Measurements from ENCODE around the gene AIRE. TPM values are rescaled to one million over a fixed set of nuclear protein-coding genes. Genes with fewer than 3 reads are reported as not detected.

AIRE gene
- total and polyA plus RNA-seq, 2 experiments from 2014 or later: 0.45 TPM; not detected in 1

DNA sequence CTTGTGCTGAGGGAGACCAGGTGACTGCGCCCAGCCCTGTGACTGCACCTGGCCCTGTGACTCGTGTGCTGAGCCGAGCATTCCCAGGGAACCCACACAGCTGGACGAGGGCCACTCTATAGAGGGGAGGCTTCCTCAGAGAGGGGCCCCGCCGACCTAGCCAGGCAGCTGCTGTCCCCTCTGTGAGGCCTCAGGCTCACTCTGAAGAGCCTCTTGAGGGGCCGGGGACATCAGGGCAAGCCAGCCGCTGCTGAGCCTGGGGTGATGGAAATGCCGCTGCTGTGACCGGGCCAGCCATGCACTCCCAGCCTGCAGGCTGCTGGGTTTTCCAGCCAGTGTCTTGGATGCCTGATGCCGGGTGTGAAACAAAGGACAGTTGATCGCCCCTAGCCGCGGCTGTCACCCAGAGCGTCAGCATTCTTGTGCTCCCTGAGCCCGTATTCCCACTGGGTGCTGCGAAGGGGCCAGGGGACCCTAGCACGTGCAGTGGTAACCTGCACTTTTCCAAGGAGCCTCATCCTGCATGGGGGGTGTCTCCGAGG lies 31.6 kb downstream of the AIRE start:
- H3K27ac ChIP-seq: peak overlapping the region; percentile 77
- H3K4me3 ChIP-seq: no peak overlapping the region
- TF ChIP-seq, protein P1, sequence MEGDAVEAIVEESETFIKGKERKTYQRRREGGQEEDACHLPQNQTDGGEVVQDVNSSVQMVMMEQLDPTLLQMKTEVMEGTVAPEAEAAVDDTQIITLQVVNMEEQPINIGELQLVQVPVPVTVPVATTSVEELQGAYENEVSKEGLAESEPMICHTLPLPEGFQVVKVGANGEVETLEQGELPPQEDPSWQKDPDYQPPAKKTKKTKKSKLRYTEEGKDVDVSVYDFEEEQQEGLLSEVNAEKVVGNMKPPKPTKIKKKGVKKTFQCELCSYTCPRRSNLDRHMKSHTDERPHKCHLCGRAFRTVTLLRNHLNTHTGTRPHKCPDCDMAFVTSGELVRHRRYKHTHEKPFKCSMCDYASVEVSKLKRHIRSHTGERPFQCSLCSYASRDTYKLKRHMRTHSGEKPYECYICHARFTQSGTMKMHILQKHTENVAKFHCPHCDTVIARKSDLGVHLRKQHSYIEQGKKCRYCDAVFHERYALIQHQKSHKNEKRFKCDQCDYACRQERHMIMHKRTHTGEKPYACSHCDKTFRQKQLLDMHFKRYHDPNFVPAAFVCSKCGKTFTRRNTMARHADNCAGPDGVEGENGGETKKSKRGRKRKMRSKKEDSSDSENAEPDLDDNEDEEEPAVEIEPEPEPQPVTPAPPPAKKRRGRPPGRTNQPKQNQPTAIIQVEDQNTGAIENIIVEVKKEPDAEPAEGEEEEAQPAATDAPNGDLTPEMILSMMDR (IDR thresholded peaks at IDR 0.05; ENCODE audit: low read depth, low read length): no peak
- DNase-seq (ENCODE audit: low read depth in 1 of 2, low spot score in 1 of 2): peak in 1 of 2 donors; percentile 71
- H3K4me1 ChIP-seq (ENCODE audit: low read depth): peaks cover 4% of the 10 kb centered on the region
- H3K36me3 ChIP-seq: peaks cover 21% of the 10 kb centered on the region
- no peaks in the 10 kb centered on the region for H3K27me3 ChIP-seq
- H3K9me3 ChIP-seq (ENCODE audit: low read depth): no peaks in the 10 kb centered on the region

DNA sequence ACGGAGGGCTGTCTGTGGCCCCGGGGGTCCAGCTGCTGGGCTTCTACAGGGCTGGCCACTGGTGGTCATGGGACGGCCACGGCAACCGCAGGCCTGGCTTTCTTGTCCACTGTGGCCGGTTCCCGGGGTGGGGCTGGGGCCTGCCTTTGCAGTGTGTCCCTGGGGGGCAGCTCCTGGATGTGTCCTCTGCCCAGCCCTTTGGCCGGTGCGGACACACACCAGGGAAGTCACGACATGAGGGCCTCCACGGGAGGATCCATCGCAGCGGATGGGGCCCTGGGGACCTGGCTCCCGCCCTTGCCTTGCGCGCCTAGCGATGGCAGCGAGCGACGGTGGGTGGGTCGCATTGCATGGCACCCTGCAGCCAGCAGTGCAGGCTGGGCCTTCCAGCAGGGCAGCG lies 32.2 kb downstream of the AIRE start:
- H3K9me3 ChIP-seq (ENCODE audit: low read depth): no peaks in the 10 kb centered on the region
- DNase-seq (ENCODE audit: low read depth in 1 of 2, low spot score in 1 of 2): no peak
- H3K36me3 ChIP-seq: peaks cover 21% of the 10 kb centered on the region
- no peak overlapping the region for H3K4me3 ChIP-seq
- H3K27me3 ChIP-seq: no peaks in the 10 kb centered on the region
- H3K4me1 ChIP-seq (ENCODE audit: low read depth): peaks cover 4% of the 10 kb centered on the region
- H3K27ac ChIP-seq: no peak overlapping the region
- TF ChIP-seq, protein P1 (IDR thresholded peaks at IDR 0.05; ENCODE audit: low read depth, low read length): no peak

DNA sequence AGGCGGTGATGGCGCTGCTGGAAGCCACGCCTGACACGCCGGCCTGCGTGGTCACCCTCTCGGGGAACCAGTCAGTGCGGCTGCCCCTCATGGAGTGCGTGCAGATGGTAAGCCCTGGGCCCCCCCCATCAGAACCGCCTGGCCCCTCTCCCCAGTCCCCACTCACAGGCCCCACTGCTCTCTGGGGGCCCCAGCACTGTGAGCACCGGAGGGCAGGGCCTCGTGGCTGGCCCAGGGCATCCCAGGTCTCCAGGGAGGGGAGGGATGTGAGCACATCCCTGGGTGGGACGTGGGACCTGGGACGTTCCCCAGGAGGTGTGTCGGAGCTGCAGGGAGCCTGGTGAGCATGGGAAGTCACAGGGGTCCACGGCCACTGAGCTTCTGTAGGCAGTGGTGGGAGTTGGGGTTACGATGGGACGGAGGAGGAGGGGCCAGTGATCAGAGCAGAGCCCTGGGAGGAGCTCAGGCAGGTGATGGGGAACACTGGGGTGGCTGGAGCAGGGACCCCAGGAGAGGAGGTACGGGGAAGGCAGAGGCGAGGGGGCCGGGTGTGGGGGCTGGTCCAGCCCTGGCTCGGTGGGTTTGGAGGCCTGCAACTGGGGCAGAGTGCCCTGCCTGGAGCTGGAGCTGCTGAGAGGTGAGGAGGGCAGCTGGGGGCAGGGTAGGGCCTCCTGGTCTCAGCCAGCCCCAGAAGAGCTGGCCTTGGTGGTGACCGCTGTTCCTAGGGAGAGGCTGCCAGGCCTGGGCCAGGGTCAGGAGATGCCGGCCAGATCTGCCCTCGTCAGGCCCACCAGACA lies 33.0 kb downstream of the AIRE start:
- no peak for DNase-seq (ENCODE audit: low read depth in 1 of 2, low spot score in 1 of 2)
- TF ChIP-seq, protein P1 (IDR thresholded peaks at IDR 0.05; ENCODE audit: low read depth, low read length): no peak
- Histone ChIP-seq H3K27ac (no peak overlapping the region), H3K4me3 (no peak overlapping the region), H3K36me3 (peaks cover 12% of the 10 kb centered on the region), H3K9me3 (ENCODE audit: low read depth) (no peaks in the 10 kb centered on the region), H3K27me3 (no peaks in the 10 kb centered on the region), H3K4me1 (ENCODE audit: low read depth) (peaks cover 4% of the 10 kb centered on the region)

DNA sequence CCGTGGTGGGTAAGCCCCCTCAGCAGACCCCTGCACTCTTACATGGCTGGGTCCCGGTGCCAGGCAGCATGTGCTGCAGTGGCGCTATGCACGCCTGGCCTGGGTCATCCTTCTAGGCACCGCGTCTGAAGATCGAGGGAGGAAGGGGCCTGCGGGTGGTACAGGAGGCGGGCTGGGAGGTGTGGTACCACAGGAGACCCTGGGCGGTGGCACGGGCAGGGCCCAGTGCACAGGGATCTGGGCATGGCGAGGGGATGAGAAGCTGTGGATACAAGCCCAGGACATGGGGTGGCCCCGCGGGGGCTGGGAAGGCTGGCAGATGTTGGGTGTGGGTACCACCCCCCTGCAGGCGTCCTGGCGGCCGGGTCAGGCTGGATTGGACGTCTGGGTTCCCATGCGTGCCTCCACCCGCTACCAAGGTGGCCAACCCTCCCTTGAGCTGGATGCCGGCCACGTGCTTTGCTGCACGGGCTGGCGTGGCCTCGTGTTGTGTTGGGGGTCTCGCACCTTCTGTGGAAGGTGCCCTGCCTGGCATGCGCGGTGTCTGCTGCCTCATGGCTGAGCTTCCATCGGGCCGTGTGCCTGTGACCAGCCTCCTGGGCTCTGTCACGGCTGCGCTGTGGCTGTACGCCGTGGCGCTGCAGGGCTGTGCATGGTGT lies 33.9 kb downstream of the AIRE start:
- Histone ChIP-seq H3K4me1 (ENCODE audit: low read depth) (peaks cover 4% of the 10 kb centered on the region), H3K36me3 (peaks cover 9% of the 10 kb centered on the region), H3K9me3 (ENCODE audit: low read depth) (no peaks in the 10 kb centered on the region), H3K27ac (no peak overlapping the region), H3K4me3 (no peak overlapping the region), H3K27me3 (no peaks in the 10 kb centered on the region)
- no peak for DNase-seq (ENCODE audit: low read depth in 1 of 2, low spot score in 1 of 2)
- TF ChIP-seq, protein P1 (IDR thresholded peaks at IDR 0.05; ENCODE audit: low read depth, low read length): no peak

DNA sequence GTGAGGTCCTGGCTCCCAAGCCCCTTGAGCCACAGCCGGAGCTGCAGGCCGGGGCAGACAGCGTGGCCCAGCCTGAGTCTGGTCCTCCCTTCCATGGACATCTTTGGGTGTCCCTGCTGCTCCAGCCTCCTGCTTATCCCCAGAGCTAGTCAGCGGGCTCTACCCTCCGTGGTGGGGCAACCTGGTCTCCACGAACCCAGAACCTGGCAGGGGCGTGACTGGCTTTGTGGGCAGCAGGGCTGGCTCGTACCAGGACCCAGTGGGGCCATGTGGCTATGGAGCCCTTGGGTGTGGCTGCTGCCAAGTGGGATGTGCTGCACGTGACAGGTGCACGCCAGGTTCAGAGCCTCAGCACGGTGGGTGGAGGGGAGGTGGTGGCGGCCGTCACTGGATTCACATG lies 35.2 kb downstream of the AIRE start:
- DNase-seq (ENCODE audit: low read depth in 1 of 2, low spot score in 1 of 2): no peak
- H3K27ac ChIP-seq: no peak overlapping the region
- no peaks in the 10 kb centered on the region for H3K9me3 ChIP-seq (ENCODE audit: low read depth)
- peaks cover 4% of the 10 kb centered on the region for H3K4me1 ChIP-seq (ENCODE audit: low read depth)
- H3K4me3 ChIP-seq: no peak overlapping the region
- no peaks in the 10 kb centered on the region for H3K27me3 ChIP-seq
- TF ChIP-seq, protein P1 (IDR thresholded peaks at IDR 0.05; ENCODE audit: low read depth, low read length): no peak
- peaks cover 12% of the 10 kb centered on the region for H3K36me3 ChIP-seq

Measured in cardiac muscle cell (in vitro differentiated cells and primary cell).